Kidney tubule cell (primary cell): ENCODE data around the gene TNFSF10.
A peak's percentile ranks its signal among the peaks of the same experiment; 100 is the strongest.

Experiments
- DNase-seq: peaks from one replicate; pipeline ENCODE4 v3.0.0-alpha.2; 2018; ENCODE audit warnings: low spot score

The TNFSF10 gene

DNA sequence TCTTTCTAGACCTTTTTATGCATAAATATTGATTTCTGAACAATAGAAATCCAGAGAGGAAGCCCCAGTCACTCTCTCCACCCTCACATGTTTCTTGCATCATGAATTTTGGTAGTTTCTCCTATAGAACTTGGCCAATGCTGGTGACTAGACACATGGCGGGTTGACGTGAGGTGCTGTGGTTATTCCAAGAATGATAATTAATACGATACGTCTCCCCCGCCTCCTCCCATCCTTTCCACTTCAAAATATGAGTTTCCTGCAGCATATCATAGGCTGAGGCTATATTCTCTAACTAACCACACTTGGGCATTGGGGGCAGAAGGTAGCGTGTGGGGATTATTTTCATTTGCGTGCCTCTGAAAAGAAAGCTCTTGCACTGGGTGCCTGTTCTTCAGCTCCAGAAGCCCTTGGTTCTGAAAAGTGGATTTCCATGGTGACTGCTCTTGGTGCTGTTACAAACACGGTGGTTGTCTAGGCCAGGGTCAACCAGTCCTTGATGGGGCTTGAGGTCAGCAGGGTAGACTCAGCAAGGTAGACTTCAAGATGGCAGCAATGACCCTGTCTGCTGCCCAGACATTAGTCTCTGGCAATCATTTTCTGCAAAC lies 5.3 kb downstream of the TNFSF10 start:
- no peak for DNase-seq

DNA sequence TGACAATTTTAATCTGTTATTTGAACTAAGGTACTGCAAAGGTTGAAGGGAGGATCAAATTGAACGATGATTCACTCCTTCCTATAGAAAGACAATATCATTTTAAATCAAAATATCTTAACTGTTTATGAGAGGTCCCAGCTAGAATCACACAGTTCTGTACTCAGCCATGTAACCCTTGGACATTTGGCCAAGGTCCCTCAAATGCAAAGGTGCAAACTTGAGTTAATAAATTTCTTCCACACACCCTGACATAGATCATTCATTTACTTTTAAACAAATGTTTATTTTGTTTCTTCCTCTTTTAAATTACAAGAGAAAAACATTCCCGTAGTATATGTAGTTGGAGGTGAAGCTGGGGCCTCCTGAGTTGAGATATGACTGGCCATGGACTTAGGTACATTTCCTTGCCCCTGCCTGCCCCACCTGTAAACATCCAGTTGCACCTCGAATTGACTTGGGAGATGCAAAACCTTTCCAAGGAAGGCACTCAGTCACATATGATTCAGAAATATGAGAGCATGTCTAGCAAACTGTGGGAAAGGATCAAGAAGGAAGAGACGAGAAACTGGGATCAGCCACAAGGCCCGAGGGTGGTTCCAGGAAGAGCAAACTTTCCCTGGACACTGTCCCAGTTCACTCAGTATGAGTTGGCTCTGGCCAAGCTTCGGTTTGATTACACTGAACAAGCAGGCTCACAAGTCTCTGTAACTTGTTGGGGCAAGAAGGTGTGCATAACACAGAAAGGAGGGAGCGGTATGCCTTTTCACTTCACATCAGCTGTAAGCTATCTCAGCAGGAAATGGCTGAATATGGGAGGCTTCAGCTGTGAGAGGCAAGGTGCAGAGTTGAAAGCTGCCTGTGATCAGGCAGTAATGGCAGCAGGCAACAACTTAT lies 6.7 kb downstream of the TNFSF10 start:
- DNase-seq, result peak; percentile 97

DNA sequence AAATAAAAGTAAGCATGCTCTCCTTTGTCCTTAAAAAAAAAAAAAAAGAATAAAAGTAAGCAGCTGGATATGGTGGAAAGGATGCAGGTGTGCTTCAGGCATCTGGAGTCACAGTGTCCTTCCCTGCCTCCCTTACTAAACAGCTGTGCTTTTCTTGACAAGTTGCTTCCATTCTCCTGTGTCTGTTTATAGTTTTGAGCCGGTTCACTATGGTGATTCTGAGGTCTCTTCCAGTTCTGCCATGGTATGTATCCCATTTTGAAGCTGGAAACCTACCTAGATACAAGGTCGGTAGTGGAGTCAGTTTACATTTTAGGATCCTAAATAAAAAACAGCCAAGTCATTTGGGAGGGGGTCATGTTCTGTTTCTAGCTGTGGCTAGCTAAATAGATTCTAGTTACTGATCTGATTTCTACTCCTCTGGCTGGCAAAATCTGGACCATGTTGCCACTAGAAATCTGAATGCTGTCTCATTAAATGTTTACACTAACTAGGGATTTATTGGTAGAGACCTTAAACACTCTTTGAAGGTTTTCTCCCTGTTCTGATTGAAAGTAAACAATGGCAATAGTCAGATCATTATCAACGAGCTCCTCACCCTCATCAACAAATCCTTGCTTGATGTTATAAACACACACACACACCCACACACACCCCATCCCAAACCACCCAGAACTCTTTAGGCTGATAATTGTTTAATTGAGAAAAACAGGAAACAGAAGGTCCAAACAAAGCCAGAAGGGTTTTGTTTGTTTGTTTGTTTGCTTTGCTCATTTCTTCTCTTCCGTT lies 7.9 kb downstream of the TNFSF10 start:
- no peak for DNase-seq

DNA sequence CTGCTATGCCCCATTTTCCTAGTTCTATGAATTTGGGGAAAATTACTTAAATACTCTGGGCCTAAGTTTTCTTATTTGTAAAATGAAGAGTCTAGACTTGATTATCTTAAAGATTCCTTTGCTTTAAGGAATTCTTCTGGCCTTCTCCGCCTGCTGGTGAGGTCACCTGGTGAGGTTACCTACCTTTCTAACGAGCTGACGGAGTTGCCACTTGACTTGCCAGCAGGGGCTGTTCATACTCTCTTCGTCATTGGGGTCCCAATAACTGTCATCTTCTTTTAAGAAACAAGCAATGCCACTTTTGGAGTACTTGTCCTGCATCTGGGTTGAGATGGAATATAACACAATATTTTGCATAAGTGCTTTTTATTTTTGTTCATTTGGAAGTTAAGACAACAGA lies 8.6 kb downstream of the TNFSF10 start:
- DNase-seq, result no peak

DNA sequence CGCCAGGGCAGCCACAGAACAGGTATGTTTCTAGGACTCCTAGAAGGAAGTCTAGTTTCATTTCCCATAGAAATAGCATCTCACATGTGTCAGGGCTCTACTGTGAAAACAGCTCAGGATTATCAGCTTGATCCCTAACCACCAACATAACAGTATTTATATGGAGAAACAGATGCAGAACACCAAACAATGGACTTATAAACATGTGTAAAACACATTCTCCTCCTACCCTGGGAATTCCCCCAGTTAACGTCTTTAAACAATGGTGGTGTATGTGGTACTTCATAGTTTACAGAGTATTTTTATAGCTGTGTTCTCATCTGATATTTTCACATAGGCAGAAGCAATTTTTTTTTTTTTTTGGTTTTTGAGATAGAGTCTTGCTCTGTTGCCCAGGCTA lies 9.7 kb downstream of the TNFSF10 start:
- no peak for DNase-seq

DNA sequence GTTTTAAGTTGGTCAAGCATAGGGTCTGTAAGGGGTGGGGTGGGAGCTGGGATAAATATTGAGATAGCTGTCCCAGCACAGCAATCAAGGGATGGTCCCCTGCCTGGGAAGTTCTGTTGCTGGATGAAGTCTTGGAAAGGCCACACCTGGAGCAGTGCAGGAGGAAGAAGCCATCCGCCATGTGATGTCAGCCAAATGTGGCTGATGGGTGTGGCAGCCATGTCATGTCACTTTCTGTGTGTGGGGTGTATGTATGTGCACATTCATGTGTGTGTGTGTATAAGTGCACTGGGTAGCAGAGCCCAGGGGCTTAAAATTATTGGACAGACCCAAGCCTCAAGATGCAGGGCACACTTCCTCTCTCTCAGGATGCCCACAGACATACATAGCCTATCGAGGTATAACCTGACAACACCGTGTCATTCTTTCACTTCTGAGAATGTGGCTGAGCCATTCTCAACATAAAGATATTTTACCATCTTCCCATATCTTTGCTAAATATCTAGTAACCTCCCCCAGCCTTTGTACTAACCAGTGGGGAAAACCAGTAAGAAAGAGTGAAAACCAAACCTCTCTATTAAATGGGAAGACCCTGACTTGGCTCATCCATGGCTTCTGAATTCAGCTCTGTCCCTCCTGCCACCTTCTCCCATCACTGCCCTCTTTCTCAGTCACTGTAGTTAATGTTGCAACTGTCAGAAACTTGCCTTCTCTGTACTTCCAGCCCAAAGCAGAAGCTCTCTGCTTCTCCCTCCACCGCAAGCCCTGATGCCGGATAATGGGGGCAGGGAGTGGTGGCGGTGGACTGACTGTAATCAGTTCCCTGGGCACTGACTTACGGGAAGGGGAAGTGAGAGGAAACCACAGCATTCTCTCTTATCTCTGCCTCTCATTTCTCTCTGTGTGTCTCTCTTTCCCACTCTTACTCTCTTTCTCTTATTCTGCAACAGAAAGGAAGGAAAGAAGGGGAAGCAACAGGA lies 11.2 kb downstream of the TNFSF10 start:
- no peak for DNase-seq

DNA sequence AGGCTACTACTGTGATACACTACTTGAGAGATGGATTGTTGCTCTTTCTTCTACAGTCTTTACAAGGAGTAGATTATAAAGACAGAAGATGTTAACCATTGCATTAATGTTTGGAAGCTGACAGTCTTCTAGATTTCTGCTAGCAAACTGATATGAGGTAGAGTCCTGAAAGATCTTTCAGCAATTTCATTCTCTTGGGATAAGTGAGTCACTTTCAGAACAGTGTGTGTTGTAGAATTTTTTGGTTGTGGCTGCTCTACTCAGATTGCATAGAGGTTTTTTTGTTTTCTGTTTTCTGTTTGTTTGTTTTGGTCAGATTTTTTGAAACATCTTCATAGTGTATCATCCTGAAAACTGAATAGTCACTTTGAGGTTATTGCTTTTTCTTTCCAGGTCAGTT lies 17.1 kb downstream of the TNFSF10 start:
- no peak for DNase-seq

DNA sequence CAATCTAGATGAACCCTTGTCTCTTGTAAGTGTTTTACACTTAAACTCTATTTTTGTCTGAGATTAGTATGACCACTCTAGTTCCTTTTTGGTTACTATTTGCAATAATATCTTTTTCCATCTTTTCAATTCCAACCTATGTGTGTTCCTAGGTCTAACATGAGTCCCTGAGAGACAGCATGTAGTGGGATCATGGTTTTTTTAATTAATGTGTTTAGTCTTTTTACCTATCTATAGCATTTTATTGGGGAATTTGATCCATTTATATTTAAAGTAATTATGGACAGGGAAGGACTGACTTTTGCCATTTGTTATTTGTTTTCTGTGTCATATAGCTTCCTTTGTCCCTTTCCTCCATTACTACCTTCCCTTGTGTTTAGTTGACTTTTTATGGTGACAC lies 21.7 kb downstream of the TNFSF10 start:
- DNase-seq, result no peak

DNA sequence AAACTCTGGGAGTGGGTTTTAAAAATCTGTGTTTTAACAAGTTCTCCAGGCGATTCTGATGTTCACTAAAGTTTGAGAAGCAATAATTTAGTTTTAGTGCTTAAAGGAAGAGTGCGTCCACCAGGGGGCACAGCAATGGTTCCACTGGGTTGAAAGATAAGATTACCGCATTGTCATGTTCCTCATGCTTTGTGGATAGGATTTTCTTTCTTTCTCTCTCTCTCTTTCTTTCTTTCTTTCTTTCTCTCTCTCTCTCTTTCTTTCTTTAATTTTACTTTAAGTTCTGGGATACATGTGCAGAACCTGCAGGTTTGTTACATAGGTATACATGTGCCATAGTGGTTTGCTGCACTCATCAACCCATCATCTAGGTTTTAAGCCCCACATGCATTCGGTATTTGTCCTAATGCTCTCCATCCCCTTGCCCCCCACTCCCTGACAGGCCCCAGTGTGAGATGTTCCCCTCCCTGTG lies 33.0 kb downstream of the TNFSF10 start:
- DNase-seq, result peak; percentile 71

DNA sequence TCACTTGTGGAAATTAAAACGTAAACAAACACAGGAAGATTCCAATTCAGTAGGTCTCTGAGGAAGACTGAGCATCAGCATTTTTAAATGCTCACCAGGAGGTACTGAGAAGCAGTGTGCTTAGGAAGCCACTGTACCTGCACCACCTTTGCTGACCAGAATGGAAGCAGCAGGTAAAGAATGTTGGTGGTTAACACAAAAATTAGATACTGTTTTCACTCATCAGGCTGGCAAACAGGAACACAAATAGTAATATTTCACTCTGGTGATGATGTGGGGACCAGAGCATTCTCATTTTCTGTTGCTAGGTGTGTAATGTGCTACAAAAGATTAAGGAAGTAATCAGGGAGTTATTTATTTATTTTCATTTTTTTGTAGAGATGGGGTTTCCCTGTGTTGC lies 45.1 kb downstream of the TNFSF10 start:
- DNase-seq, result no peak

DNA sequence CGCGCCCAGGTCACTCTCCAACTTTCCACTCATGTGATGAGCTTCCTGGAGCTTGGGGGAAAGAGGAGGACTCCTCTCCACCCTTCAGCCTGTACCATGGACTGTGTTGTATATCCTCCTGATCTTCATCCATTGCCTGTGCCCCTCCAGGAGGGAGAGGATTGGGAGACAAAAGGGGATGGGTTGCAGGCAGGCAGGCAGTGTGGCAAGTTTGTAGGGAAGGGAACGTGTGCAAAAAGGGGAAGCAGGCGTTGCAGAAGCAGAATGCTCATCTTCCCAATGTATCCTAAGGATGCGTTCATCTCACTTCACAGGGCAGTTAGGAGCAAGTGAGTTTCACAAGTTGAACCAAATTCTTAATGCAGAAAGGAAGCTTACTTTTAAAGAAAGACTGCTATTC lies 46.9 kb downstream of the TNFSF10 start:
- DNase-seq, result no peak

DNA sequence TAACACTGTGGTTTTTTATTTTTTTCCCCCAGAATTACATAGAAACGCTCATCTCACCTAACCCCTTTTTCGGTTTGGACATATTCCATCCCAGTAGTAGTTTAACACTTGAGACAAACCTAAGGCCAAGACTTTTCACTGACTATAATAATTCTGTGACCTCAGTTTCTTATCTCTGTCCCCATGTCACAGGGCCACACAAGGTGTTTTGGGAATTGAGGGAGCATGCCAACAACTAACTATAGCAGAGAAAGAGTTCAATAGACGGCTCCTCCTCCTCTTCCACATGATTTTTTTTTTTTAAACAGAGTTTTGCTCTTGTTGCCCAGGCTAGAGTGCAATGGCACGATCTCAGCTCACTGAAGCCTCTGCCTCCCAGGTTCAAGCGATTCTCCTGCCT lies 47.5 kb downstream of the TNFSF10 start:
- no peak for DNase-seq

DNA sequence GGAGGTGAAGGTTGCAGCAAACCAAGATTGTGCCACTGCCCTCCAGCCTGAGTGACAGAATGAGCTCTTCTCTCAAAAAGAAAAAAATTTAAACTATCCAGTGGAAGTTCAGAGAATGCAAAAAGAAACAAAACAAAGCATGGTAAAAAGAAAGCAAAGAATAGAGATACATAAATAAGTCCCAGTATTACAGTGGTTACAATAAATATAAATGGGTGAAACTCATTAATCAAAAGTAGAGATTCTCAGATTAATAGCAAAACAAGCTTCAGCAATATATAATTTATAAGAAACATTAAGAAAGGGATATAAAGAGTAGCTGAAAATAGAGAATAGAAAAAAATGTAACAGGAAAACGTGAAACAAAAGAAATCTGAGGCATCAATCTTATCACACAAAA lies 51.3 kb downstream of the TNFSF10 start:
- no peak for DNase-seq

DNA sequence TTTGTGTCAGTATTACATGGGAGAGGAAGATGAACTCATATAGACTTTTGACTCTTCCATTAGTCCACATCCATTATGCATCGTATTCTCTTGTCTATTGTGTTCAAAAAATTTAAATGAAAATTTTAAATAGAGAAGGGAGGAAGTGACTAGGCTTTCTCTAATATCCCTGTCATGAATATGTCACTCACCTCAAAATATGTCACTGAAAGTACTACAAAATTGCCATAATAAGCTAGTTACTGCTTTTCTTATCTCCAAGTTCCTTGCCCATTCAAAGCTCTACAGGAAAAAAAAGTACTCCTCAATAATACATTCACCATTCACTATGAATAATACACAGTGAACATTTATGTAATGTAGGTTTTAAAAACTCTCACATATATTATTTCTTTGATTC lies 52.6 kb downstream of the TNFSF10 start:
- DNase-seq, result no peak

DNA sequence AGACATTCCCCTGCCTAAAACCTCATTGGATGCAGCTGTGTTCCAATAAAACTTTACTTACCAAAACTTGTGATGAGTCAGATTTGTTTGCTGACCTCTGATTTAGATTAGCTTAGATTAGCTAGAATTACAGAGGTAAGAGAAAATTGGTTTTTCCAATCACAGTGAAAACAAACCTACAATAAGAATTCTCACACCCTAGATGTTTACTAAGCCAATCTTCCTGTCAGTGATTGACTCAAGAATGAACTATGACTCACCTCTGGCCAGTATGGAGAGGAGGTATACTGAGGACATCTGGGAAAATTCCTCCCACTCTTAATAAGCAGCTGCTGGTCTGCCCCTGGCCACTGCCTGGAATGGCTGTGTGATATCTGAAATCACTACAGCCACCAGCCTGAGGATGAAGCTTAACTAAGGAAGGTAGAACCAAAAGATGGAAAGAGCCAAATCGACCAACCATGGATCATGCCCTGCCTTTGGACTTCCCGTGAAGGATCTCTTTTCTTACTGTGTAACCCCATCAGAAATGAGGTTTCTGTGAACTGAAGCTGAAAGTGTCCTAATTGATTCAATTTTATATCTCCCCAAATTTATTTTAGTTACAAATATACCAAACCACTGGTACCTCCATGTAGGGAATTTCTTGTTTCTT lies 55.9 kb downstream of the TNFSF10 start:
- DNase-seq, result peak; percentile 84

DNA sequence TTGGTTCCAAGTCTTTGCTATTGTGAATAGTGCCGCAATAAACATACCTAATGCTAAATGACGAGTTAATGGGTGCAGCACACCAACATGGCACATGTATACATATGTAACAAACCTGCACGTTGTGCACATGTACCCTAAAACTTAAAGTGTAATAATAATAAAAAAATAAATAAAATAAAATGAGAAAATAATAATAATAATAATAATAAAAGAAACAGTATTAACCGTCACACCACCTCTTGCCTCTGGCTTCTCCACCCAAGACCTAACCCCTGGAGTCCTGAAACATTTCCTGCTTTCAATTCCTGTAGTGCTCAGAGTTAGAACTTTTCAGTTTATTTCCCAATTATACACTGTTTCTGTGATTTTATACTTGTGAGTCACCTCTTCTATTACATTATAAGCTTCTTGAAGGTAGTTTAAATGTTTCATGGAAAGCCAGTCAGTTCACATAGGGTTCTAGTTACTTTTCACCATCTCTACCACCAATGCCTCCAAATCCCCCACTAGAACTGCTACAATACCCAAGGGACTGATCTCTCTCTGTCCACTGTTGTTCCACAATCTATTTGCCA lies 56.6 kb downstream of the TNFSF10 start:
- no peak for DNase-seq

DNA sequence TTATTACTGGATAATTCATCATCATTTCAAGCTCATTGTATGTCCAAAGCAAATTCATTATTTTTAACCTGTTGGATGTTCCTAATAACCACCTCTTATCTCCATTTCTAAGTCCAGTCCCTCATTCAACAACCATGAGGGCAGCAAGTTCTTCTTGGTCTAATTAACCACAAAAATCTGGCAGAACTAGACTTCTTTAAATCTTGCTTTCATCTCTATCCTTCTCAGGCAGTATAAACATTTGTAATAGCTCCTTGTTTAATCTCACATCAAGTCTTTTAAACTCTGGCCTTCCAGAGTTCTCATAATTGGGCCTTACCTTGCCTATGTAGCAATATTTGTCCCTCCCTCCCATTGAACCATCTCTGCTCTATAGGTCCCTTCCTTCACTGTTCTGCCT lies 57.9 kb downstream of the TNFSF10 start:
- DNase-seq, result no peak

DNA sequence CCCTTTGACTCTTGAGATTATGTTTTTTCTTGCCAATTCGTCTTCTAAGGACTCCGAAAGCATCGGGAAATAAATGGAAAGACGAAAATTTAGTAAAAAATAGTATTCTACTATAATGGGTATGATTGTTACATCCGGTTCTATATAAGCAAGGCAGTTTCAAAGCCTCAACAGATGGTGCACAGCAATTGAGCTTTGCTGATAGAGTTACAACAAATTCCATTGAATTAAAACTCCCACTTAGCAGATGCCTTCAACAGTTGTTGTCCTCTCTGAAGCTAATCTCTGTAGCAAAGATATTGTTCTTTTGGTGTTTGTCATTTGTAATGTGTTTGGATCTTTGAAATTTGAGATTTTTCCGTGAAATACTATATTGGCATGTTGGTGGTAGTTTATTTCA lies 58.9 kb downstream of the TNFSF10 start:
- DNase-seq, result no peak

DNA sequence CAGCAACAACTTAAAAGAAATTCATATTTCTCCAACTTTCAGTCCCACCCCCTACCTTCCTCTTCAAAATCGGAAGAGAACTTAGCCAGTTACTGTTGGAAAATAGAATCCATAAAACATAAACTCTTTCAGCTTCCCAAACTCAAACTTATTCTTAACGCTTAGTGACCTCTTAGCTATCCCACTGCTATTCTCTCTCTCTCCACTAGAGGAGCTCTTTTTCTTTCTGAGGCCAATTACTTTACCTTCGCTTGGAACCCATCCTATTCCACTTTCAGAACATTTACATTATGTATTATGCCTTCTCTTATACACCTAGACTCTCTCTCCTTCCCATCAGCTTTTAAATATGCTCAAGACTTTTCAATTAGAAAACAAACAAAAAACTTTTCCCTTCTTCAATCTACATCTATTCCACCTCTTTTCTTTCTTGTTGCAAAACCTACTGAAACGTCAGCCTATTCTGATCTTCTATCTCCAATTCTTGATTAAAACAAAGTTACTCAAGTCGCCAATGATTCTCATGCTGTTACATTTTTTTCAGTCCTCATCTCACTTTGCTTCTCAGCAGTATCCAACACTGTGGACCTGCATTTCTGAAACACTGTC lies 61.6 kb downstream of the TNFSF10 start:
- DNase-seq, result peak; percentile 46

DNA sequence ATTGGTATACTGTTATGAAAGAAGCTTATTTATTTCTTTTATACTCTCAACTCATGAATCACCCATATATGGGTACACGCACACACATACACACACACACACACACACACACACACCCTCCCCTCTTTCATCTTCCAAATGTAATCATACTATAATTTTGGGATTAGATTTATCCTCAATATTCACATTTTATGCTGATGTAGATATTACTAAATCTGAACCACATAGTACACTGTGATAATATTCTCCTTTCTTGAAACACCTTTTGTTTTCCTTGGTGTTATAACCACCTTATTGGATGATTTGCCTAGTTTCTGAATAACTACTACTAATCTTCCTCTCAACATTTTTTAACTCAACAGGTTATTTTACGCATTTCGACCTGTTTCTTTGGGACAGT lies 66.8 kb downstream of the TNFSF10 start:
- no peak for DNase-seq
